ENCODE measurements around the gene MTHFD2L.
"Not testable (repeated sequence)": the region's sequence is repeated elsewhere in the genome, so short reads cannot be mapped to it uniquely, and the experiment has no call there.

MTHFD2L gene

DNA sequence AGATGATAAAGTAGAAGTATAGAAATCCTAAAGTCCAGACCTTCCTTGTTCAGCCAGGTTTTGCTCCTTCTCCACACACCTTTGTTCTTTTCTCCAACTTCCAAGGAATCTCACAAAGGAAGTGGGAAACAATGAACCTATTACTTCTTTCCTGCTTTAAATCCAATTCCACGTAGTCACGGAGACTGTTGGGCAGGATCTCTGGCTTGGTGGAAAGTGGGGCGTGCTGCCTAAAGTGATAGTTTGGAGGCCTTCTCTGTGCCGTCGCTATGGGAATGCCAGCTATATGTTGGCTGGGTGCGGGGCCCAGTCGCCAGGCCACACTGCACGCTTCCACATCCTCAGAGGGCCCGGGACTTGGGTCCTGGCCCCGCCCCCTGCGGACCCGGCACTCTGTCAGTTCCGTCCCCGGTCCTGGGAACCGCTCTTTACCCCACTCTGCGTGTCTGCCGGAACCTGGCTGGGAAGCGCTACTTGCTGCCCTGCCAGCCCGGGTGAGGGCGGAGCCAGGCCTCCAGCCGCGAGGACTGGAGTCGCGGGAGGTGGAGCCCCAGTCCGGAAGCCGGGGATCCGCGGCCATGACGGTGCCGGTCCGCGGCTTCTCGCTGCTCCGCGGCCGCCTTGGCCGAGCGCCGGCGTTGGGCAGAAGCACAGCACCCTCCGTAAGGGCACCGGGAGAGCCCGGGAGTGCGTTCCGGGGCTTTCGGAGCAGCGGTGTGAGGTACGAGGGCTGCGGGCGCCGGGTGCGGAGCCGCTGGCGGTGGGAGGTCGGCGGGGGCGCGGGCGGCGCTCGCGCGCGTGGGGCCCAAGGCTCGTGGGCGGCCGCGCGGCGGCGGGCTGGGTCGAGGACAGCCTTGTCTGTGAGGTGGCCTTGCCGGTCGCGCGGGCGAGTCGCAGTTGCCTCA lies at the start of gene MTHFD2L:
TSS of gene MTHFD2L (plus strand) at position 558 of the 905 bp plus-strand sequence. CDS start at position 579, 21 bp downstream.
- peak; percentile 96 for DNase-seq

DNA sequence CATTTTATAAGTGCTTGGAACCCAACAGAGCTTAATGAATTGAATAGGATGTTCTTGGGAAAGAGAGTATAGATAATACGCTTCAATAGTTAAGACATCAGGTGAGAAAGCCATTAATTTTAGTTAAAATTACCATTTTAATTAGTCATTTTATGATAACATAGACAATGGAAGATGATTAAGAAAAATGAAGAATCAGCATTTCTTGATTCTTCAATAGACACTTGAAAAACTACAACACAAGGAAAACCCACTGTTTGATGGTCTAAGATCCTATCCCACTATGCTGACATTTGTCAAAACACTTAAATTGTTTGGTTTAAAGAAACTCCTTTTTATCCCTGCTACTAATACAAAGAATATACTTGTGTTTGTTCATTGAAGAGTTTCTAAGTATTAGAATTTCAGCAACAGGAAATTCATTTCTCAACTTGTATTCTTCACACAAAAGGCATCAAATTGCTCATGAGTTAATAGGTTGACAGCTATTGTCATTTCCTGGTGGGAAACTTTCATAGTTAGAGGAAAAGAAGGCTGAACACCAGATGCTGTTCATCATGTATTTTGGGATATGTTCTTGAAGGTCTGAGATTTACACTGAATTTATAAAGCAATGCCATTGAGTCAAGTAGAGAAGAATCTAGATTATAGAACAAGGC lies 49.3 kb upstream of the MTHFD2L start:
- no peak for DNase-seq

DNA sequence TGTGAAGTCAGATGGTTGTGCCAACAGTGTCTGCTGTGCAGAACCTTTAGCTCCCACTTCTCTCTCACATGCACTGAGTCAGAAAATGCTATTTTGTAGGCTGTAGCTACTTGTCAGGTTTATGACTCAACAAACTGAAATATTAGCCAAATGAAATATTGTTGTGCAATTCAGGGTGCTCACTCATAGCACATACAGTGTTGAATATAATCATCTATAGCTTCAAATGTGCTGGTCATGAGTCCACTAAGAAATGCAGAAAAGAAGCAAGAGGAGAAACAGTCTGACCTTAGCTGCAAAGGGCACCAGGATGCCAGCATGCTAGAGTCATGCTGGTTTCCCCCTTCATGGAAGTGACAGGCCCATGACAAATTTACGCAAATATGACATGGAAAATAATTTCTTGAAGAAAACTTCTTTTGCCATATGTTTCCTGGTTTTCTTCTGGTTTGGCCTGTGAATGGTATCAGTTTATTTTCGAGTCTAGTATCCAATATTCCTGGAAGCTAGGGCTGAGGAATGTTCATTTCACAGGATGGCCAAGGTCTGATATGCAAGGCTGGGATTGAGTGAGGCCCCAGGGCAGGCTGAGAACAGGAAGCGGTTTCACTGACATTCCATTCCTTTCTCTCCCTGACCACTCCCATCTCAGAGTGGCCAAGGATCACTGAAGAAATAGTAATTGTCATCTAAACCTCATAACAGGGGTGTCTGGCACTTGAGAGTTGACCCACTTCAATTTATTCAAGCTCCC lies 48.6 kb upstream of the MTHFD2L start:
- no peak for DNase-seq

DNA sequence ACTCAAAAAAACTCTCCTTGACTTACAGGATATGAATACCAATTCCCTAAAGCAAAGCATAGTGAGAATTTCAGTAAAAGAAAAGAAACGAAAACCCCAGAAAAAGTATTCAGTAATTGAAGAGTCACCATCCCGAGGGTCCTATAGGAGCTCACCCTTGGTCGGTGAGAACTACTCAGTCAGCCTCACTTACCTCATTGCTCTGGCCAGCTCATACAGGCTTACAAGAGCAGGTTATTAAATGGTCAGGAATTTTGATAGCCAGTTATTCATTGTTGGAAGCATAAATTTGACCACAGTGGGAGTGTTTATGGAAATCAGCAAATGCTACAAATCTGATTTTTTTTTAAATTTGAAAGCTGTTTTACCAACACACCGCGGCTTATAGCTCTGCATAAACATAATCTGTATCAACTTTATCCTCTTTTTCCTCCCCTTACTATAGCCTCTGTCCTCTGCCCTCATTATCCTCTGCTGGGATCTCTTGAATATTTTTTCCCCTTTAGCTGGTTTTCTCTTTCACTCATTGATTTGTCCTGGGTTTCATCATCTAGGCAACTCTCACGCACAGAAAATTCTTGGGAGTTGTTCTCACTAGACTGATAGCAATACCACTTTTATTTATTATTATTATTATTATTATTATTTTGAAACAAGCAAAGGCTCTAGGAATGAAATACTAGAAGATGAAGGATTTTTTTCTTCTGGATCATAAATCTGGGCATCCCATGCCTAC lies 47.9 kb upstream of the MTHFD2L start:
- DNase-seq, result no peak

DNA sequence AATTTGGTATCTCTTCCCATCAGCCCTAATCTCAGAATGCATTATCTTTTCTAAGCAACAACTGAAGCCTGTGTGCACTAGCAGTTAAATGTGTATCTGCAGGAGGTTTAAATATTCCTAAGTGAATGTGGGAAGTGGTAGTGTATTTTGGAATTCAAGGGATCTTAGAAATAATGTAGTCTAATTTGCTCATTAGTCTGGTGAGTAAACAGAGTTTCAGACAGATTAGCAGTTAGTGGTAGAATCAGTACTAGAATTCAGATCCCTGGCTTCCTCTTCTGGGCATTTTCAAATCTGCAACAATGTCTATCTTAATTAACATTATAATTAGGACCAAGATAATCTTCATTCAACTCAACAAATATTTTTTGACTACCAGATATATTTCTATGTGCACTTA lies 47.2 kb upstream of the MTHFD2L start:
- no peak for DNase-seq

DNA sequence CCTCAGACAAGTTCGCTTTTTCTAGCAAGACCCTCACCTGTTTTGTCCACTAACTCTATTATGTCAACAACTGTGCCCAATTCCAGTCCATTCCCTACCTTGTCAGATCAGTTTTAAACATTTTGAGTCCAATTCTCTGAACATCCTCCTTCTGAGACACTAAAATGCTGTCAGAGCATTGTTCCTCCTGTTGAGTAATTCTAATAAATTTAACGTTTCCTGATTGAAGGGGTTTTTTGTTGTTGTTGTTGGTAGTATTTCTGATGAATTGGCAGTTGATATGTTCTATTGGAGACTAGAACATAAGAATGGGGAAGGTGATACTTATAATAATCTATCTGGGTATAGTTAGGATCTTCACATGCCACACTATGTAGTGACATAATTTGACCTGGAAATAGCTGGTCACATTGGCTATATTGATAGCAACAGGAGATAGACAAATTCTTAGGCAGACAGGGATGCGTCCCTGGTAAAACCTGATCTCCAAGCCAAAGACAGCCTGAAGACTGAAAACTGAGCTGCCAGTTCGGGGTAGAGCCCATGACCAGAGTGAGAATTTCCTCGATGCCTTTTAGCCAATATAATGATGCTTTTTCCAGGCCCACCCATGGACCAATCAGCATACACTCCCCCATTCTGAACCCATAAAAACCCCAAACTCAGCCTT lies 46.5 kb upstream of the MTHFD2L start:
- no peak for DNase-seq

DNA sequence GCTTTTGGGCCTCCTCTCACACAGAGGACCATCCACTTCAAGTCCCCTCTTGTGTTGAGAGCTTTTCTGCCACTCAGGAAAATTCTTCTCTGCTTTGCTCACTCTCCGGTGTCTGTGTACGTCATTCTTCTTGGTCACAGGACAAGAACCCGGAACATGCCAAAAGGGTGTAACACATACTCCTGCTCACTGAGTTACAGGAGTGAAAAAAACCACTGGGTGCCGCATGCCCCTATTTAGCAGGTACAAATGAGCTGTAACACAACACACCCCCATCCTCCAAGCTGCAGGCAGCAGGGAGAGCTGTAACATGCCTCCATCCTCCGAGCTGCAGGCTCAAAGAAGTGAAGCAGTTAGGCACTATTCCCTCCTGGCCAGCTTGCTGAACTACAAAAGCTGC lies 45.9 kb upstream of the MTHFD2L start:
- DNase-seq, result no peak

DNA sequence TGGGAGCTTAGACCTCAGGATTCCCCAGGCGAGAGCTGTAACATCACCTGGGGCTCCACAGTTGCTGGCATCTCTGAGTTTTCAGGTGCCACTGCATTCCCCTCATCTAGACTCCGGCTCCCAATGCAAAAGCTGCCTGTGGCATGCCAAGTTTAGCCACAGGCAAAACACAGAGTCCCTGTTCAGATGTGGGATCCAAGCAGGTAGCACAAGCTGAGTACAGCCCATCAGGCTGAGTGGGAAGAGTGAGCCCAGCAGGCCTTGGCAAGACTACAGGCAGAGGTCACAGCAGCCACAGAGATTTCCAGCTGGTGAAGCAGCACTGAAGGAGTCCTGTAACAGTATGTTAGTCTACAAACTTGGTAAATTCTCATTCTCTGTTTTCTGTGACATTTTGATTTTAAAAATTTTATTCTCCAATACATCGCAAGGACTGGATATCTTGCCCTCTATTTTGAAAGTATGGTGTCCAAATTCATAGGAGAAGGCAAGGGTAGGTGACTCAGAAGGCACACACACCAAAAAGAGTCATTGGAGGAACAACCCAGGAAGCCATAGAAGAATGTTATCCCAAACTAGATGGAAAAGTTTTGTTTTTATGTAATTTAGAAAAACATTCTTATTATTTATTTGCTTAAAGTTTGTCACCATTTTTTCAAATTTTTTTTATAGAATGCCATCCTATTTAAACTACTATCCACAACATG lies 45.4 kb upstream of the MTHFD2L start:
- no peak for DNase-seq

DNA sequence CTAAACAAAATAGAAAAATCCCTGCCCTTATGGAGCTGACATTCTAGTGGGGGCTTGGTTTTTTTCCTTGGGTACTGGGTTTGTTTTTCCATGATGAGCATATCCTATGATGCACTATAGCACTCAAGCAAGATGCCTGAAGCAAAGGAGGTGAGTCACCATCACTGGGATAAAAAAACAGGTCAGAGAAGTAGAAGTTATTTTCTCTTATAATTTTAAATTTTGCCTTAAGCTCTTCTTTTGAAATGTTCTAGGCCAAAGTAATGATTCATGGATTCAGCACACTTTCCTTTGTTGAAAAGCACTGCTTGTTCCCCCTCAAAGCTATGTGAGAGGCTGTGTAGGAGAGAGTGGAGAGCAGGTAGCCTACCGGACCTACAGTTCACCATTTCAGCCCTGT lies 43.7 kb upstream of the MTHFD2L start:
- no peak for DNase-seq

DNA sequence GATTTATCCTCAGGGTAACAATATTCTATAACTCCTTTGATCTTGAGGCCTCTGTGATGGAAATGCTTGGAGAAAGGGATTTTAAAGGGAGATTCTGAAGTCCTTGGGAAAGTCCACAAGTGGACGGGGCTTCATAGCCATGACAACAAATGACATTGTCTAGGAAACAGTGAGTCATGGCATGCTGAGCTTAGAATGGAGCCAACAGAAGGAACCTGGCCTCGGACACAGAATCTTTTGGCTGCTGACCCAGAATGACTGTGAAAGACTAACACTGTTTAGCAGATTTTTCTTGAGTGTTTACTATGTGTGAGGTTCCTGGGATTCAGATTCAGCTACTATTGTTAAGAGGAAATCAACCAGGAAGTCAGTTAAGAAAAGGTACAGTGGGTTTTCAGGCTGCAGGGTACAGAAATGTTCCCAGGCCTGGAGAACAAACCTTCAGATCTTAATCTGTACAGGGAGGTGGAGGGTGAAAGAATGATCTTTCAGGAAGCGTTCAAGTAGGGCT lies 40.8 kb upstream of the MTHFD2L start:
- DNase-seq, result no peak

DNA sequence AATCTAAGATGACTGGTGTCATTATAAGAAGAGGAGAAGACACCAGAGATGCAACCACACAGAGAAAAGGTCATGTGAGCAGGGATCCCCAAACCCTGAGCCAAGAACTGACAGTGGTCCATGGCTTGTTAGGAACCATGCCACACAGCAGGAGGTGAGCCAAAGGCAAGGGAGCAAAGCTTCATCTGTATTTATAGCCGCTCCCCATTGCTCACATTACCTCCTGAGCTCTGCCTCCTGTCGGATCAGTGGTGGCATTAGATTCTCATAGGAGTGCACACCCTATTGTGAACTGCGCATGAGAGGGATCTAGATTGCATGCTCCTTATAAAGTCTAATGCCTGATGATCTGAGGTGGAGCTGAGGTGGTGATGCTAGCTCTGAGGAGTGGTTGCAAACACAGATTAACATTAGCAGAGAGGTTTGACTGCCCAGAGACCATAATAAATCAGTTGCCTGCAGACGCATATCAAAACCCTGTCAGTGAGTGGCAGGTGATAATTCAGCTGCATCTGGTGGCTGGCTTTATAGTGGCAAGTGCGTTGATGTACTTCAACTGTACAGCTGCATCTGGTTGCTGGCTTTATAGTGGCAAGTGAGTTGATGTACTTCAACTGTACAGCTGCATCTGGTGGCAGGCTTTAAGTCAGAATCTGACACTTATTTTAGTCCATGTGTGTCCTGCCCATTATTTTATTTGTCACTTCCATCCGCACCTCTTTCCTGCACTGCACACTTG lies 39.1 kb upstream of the MTHFD2L start:
- DNase-seq, result no peak

DNA sequence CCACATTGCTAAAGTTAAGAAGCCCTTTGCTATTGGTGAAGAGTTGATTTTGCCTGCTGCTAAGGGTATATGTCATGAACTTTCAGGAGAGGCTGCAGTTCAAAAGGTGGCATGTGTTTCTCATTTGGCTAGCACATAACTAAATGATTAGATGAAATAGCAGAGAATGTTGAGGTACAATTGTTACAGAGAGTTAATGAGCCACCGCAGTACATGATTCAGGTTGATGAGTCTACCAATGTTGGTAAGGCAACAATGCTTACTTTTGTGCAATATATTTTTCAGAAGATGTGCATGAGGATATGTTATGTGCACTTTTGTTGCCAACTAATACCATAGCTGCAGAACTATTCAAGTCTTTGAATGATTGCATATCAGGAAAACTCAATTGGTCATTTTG lies 37.8 kb upstream of the MTHFD2L start:
- DNase-seq, result no peak

DNA sequence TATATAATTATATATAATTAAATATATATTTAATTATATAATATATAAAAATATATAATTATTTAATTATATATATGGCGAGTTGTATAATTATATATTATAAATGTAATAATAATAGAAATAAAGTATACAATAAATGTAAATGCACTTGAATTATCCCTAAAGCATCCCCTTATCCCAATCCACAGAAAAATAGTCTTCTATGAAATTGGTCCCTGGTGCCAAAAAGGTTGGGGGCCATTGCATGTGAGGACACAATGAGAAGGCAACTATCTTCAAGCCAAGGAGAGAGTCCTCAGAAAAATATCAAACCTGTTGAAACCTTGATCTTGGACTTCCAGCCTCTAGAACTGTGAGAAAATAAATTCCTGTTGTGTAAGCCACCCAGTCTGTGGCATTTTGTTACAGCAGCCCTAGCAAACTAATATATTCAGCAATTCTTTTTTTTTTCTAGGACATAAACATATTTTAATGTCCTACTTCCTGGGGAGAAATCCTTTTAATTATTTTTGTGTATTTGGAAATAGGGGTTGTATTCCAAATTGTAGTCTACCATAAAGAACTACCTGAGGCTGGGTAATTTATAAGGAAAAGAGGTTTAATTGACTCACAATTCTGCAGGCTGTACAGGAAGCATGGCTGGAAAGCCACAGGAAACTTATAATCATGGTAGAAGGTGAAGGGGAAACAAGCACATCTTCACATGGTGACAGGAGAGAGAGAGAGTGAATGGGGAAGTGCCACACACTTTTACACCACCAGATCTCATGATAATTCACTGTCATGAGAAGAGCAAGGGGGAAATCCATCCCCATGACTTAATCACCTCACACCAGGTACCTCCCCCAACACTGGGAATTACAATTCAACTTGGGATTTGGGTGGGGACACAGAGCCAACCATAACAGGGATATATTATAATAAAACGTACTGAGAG lies 36.0 kb upstream of the MTHFD2L start:
- DNase-seq, result no peak

DNA sequence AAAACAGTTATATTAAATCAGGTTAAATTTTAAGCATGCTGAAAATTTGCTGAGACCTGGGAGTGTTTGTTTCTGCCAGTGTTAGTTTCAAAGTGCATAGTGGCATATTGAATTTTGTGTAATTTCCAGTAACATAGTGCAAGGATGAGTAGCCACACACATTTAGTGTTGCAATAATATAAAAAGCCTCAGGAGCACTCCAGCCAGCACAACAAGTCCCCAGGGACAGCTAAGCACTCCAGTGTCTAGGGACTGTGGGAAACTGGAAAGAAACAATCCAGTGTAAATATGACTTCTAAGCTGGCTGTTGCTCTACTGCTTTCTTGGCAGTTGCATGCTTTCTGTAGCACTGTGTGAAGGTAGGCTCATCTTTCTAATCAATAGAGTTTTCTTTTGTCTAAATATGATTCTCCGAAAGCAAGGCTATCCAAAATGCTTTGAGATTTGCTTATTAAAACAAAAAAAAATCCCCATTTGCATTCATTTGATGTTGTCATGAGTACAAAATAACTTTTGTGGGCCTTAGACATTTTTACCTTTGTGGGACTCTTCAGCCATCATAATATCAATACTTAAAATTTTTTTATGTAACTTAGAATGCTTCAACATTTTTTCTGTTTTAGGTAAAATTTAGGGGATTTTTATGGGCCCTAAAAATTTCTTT lies 34.7 kb upstream of the MTHFD2L start:
- DNase-seq, result no peak

DNA sequence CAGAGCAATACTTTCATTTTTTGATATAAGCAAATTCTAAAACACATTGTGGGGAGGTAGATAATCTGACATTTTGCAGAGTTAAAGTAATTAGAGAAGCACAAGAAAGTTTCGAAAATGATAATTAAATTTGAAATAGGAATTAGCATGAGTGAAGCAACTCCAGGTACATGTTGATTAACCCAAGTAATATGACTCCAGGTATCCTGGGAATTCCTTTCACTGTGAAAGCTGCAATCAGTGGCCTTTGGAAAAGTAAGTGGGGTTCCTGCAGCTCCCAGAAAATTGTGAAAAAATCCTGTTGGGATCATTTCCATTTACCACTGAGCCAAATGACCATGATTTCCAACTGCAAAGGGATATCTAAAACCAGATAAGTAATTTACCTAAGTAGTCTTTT lies 32.9 kb upstream of the MTHFD2L start:
- no peak for DNase-seq

DNA sequence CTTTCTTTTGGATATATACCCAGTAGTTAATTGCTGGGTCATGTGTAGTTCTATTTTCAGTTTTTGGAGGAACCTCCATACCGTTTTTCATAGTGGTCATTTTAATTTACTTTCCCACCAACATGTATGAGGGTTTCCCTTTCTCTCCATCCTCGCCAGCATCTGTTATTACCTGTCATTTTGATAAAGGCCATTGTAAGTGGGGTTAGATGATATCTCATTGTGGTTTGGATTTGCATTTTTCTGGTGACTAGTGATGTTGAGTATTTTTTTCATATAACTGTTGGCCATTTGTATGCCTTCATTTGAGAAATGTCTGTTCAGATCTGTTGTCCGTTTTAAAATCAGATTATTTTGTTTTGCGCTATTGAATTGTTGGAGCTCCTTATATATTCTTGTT lies 30.2 kb upstream of the MTHFD2L start:
- no peak for DNase-seq

DNA sequence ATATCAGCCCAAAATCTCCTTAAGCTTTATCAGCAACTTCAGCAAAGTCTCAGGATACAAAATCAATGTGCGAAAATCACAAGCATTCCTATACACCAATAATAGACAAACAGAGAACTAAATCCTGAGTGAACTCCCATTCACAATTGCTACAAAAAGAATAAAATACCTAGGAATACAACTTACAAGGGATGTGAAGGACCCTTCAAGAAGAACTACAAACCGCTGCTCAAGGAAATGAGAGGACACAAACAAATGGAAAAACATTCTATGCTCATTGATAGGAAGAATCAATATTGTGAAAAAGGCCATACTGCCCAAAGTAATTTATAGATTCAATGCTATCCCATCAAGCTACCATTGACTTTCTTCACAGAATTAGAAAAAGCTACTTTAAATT lies 27.1 kb upstream of the MTHFD2L start:
- not testable (repeated sequence) for DNase-seq

DNA sequence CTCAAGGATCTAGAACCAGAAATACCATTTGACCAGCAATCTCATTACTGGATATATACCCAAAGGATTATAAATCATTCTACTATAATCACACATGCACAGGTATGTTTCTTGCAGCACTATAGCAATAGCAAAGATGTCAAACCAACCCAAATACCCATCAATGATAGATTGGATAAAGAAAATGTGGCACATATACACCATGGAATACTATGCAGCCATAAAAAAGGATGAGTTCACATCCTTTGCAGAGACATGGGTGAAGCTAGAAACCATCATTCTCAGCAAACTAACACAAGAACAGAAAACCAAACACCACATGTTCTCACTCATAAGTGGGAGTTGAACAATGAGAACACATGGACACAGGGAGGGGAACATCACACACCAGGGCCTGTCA lies 25.7 kb upstream of the MTHFD2L start:
- DNase-seq, result not testable (repeated sequence)

DNA sequence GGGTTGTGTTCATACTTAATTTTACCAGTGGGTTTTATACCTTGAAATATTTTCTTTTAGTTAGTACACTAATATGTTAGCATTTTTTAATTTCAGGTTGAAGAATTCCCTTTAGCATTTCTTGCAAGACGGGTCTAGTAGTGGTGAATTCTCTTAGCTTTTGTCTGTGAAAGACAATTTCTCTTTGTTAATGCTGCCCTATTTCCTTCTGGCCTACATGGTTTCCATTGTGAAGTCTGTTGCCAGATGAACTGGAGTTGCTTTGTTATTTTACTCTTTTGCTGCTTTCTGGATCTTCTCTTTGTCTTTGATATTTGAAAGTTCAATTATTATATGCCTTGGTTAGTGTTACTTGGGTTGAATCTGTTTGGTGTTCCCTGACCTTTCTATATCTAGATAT lies 25.0 kb upstream of the MTHFD2L start:
- DNase-seq, result no peak

Measured in NCI-H146 (cell line).